NCI-H1417 (cell line): Measurements from ENCODE around the gene YBX2.

ENCODE experiments used
- DNase-seq, 3 experiments: peaks; one replicate each; lab custom pipeline; 2025; lab: John Stamatoyannopoulos, UW

YBX2 gene

DNA sequence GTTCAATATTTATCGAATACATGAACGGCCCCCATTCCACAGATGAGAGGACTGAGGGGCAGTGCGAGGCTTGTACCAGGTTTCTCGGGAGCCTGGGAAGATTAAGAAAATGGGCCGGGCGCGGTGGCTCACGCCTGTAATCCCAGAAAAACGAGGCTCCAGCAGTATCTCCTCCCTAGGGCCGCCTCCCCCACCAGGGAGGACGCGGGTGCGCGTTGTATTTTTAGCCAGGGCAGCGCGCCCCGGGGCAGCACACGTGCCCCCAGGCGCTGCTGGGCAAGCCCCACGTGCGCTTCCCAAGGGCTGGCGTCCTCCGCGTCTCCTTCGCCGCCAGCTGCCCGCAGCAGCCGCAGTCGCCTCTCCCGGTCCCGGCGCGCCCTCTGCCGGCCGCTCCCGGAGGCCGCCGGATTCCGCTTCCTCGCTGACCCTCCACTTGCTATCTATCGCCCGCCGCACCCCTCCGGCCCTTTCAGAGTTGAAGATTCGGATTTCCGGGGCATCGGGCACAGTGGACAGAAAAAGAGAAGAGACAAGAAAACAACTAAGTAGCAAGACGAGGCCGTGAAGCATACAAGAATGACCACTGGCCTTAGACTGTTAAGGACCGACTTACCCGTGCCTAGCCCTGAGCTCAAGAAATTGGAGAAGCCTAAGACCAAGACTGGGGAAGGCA, 1.9 kb upstream of the YBX2 start:
- DNase-seq, result peak; percentile 60 to 78 (median 73)

GRCh38 chr17:7295230-7296180, 1.1 kb upstream of the YBX2 start:
- peak in 2 of 3 experiments; percentile 20 to 28 for DNase-seq

- DNase-seq, result peak; percentile 44 to 73 (median 62)
Measured at GRCh38 chr17:7293816-7294613, 424 bp downstream of the YBX2 start.

- DNase-seq, result peak in 1 of 3 experiments; percentile 18
Measured at GRCh38 chr17:7293159-7293558, 1.3 kb downstream of the YBX2 start.

GRCh38 chr17:7292729-7293128, 1.7 kb downstream of the YBX2 start:
- no peak for DNase-seq

DNA sequence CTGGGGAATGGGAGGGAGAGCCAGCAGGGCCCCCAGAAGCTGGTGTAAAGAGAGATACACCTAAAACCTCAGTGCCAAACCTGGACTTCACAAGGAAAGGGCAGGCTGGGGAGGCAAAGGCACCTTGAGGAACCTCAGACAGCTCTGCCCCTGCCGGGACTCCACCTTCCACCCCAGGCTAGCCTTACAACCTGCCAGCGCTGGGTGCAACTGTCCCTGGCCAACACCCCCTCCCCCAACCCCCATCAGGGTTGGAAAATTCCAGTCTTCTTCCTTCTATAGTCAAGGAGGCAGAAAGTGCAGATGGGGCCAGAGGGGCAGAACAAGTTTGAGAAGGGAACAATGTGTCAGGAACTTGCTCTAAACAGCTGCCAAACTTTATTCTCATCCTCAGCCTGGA, 2.2 kb downstream of the YBX2 start:
- DNase-seq, result no peak

GRCh38 chr17:7290685-7291084, 3.8 kb downstream of the YBX2 start:
- no peak for DNase-seq

GRCh38 chr17:7290166-7290565, 4.3 kb downstream of the YBX2 start:
- DNase-seq, result no peak

DNA sequence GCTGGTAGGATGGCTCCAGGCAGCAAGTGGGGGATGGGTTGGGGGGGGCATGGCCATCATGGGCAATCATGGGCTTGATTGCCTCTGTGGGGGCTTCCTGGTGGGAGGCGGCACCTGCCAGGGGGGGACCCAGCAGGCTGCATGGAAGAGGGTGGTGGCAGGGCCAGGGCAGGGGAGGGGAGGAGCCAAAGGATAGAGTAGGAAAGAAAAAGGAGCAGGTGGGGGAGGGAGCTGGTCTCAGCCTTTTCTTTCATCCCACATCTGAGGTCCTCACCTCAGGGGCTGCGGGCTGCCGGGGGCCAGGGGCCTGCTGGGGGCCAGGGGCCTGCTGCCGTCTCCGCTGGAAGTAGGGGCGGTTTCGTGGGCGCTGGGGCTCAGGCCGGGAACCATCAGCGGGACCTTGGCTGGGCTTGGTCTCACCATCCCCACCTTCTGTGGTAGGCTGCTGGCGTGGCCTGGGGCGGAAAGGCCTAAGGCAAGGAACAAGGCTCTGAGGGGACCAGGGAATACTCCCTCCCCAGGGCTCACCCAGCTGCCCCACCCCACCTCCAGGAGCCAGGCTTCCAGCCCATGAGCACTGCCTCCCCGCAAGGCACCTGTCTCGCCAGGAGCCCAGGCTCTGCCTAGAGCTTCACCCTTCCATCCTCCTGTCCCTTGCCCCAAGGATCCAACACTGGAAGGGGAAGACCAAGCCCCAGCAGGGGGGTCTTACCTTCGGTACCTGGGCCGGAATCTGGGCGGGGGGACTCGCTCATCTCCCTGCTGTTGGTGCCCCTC, 5.0 kb downstream of the YBX2 start:
- no peak for DNase-seq

DNA sequence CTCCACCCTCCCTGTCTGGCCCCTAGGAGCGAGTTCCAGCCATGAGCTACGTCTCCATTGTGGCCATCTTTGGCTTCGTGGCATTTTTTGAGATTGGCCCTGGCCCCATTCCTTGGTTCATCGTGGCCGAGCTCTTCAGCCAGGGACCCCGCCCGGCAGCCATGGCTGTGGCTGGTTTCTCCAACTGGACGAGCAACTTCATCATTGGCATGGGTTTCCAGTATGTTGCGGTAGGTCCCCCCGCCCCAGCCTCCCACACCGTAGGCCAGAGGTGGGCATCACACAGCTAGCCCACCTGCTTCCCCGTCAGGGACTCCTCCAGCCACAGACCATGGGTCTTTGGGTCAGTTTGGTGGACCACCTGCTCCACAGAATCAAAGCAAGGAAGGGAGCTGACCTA, 8.8 kb downstream of the YBX2 start:
- no peak for DNase-seq

- no peak for DNase-seq
Measured at GRCh38 chr17:7284911-7285310, 9.5 kb downstream of the YBX2 start.

- DNase-seq, result no peak
Measured at GRCh38 chr17:7283471-7284216, 10.8 kb downstream of the YBX2 start.

DNA sequence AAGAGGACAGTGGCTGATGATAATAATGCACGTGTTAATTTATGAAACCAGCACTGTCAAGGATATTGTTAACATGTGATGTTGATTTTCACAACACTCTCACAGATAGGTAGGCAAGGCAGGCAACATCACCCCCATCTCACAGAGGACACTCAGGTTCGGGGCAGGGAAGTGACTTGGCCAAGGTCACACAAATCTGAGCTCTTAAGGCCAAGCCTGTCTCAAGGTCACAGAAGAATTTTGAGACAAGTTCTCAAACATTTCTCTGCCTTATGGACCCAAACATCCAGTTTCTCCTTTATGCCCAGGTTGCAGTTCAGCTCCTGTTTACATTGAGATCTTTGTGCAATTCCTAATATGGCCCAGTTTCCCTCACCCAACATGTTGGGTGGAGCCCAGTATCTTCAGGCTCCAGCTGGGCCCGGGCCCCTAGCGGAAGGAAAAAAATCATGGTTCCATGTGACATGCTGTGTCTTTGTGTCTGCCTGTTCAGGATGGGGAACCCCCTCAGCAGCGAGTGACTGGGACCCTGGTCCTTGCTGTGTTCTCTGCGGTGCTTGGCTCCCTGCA, 11.6 kb downstream of the YBX2 start:
- DNase-seq, result no peak

- DNase-seq, result peak in 2 of 3 experiments; percentile 6 to 28
Measured at GRCh38 chr17:7281953-7282751, 12.3 kb downstream of the YBX2 start.

GRCh38 chr17:7281074-7281952, 13.1 kb downstream of the YBX2 start, which contains the start of gene SLC2A4:
Gene SLC2A4, plus strand, starts transcription at chr17:7281718. Its CDS starts 217 bp downstream, at chr17:7281935.
- peak; percentile 85 to 94 (median 94) for DNase-seq

- peak; percentile 60 to 79 (median 70) for DNase-seq
Measured at GRCh38 chr17:7280519-7281073, 13.8 kb downstream of the YBX2 start.

DNA sequence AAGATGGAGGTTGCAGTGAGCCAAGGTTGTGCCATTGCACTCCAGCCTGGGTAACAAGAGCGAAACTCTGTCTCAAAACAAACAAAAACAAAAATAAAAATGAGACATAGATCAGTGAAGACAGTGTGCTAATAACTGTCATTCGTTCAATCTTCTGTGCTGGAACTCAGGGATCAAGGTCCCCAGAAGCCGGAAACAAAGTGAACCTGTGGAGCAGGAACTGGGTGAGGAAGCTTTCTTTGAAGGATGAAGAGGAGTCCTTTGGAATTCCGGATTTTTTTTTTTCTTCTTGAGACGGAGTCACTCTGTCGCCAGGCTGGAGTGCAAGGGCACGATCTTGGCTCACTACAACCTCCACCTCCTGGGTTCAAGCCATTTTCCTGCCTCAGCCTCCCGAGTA, 15.0 kb downstream of the YBX2 start:
- no peak for DNase-seq

DNA sequence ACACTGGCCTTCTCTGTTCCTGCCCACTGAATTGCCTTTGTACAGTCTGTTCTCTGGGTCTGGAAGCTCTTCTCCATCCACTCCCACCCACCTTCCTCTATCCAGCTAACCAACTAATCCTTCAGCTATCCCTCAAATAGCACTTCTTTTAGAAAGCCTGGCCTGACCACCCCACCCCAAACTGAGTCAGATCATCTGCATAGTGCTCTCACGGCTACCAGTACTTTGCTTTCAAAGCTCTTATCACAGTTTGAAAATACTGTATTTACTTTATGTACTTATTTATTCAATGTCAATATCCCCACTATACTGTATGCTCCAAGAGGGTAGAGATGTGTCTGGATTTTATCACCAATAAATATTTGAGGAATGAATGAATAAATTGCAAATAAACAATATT, 27.7 kb downstream of the YBX2 start:
- DNase-seq, result no peak
